HepG2 (cell line): ENCODE results near the gene TRIM9. TPM values are rescaled to one million over a fixed set of nuclear protein-coding genes. Genes with fewer than 3 reads are reported as not detected.

ENCODE experiments used
- ATF1 ChIP-seq: IDR thresholded peaks from 2 replicates; pipeline ENCODE4 v1.6.1; 2016; ENCODE audit warnings: mild to moderate bottlenecking, control low read depth
- BCL6 ChIP-seq: IDR thresholded peaks from 2 replicates; pipeline ENCODE4 v1.6.1; 2016; ENCODE audit warnings: missing genetic modification reagents, missing compliant biosample characterization
- BRF2 ChIP-seq: sonication (generic); formaldehyde crosslinking; IDR thresholded peaks from 2 replicates; pipeline ENCODE4 v1.8.1; 2022; ENCODE audit warnings: mild to moderate bottlenecking, missing genetic modification reagents
- CCAR2 ChIP-seq: fragments of 200-400 bp; formaldehyde crosslinking; optimal IDR thresholded peaks from 2 replicates; pipeline ENCODE3; 2018; ENCODE audit warnings: low read depth, mild to moderate bottlenecking, low read length, moderate library complexity
- CHD4 ChIP-seq: fragments of 200-600 bp; sonication (generic); IDR thresholded peaks from 2 replicates; pipeline ENCODE4 v1.7.0; 2017; ENCODE audit warnings: mild to moderate bottlenecking, low read length, borderline replicate concordance
- ELF3 ChIP-seq: IDR thresholded peaks from 2 replicates; pipeline ENCODE4 v1.6.1; 2016; ENCODE audit warnings: missing genetic modification reagents, missing compliant biosample characterization
- FOSL2 ChIP-seq: sonication (generic); formaldehyde crosslinking; IDR thresholded peaks from 2 replicates; pipeline ENCODE4 v1.4.0; 2020; ENCODE audit warnings: missing genetic modification reagents
- GATAD2A ChIP-seq: IDR thresholded peaks from 2 replicates; pipeline ENCODE4 v1.6.1; 2016
- GFI1 ChIP-seq: sonication (generic); formaldehyde crosslinking; IDR thresholded peaks from 2 replicates; pipeline ENCODE4 v1.5.0; 2020; ENCODE audit warnings: missing genetic modification reagents, mild to moderate bottlenecking, borderline replicate concordance
- HNF4G ChIP-seq, 2 experiments: sonication (generic) in 1 of 2; formaldehyde crosslinking in 1 of 2; IDR thresholded peaks; 2 replicates each; pipeline versions ENCODE4 v1.4.0 to v1.6.1; 2011 to 2020; ENCODE audit warnings: borderline replicate concordance in 2 of 2, low read depth in 2 of 2, mild to moderate bottlenecking in 2 of 2, low read length in 1 of 2, missing genetic modification reagents in 1 of 2, moderate library complexity in 1 of 2
- HNRNPK ChIP-seq: fragments of 200-400 bp; formaldehyde crosslinking; IDR thresholded peaks from 2 replicates; pipeline ENCODE4 v1.6.1; 2018; ENCODE audit warnings: low read length, low read depth, moderate library complexity, mild to moderate bottlenecking; ENCODE audit not compliant: poor library complexity, severe bottlenecking
- KAT8 ChIP-seq: IDR thresholded peaks from 2 replicates; pipeline ENCODE4 v1.6.1; 2016; ENCODE audit warnings: missing genetic modification reagents, missing compliant biosample characterization
- MED1 ChIP-seq: sonication (generic); formaldehyde crosslinking; IDR thresholded peaks from 2 replicates; pipeline ENCODE4 v1.4.0; 2020; ENCODE audit warnings: missing genetic modification reagents
- MIER3 ChIP-seq: IDR thresholded peaks from 2 replicates; pipeline ENCODE4 v1.6.1; 2016; ENCODE audit warnings: missing compliant biosample characterization, borderline replicate concordance
- NFIC ChIP-seq: IDR thresholded peaks from 2 replicates; pipeline ENCODE4 v1.6.1; 2012; ENCODE audit warnings: mild to moderate bottlenecking, low read length, inconsistent platforms
- NR2F6 ChIP-seq, 2 experiments: IDR thresholded peaks; 2 replicates each; pipeline ENCODE4 v1.6.1; 2016; ENCODE audit warnings: antibody characterized with exemption in 1 of 2, mild to moderate bottlenecking in 1 of 2
- PHB2 ChIP-seq: fragments of 450-650 bp; IDR thresholded peaks from 2 replicates; pipeline ENCODE4 v1.6.1; 2018; ENCODE audit not compliant: partially characterized antibody
- POLR2AphosphoS5 ChIP-seq: IDR thresholded peaks from 2 replicates; pipeline ENCODE4 v1.6.1; 2012; ENCODE audit warnings: low read depth, low read length
- PRDM15 ChIP-seq: sonication (generic); formaldehyde crosslinking; IDR thresholded peaks from 2 replicates; pipeline ENCODE4 v1.4.0; 2020; ENCODE audit warnings: missing genetic modification reagents
- SATB2 ChIP-seq: sonication (generic); formaldehyde crosslinking; IDR thresholded peaks from 2 replicates; pipeline ENCODE4 v1.5.0; 2020; ENCODE audit warnings: missing genetic modification reagents
- SKI ChIP-seq: fragments of 450-650 bp; IDR thresholded peaks from one replicate; pipeline ENCODE4 v1.6.1; 2018; ENCODE audit warnings: mild to moderate bottlenecking; ENCODE audit not compliant: partially characterized antibody
- TBX2 ChIP-seq: sonication (generic); formaldehyde crosslinking; IDR thresholded peaks from 2 replicates; pipeline ENCODE4 v1.5.0; 2020; ENCODE audit warnings: missing genetic modification reagents, mild to moderate bottlenecking, borderline replicate concordance
- YEATS2 ChIP-seq: sonication (generic); formaldehyde crosslinking; IDR thresholded peaks from 2 replicates; pipeline ENCODE4 v1.4.0; 2020; ENCODE audit warnings: missing genetic modification reagents, borderline replicate concordance
- ZC3H13 ChIP-seq: sonication (generic); formaldehyde crosslinking; IDR thresholded peaks from 2 replicates; pipeline ENCODE4 v1.8.1; 2023; ENCODE audit warnings: mild to moderate bottlenecking, missing genetic modification reagents, moderate library complexity
- ZC3H4 ChIP-seq: sonication (generic); formaldehyde crosslinking; IDR thresholded peaks from 2 replicates; pipeline ENCODE4 v1.4.0; 2020; ENCODE audit warnings: missing genetic modification reagents, borderline replicate concordance
- ZNF33B ChIP-seq: sonication (generic); formaldehyde crosslinking; IDR thresholded peaks from 2 replicates; pipeline ENCODE4 v1.5.1; 2020; ENCODE audit warnings: mild to moderate bottlenecking, missing genetic modification reagents
- ZNF737 ChIP-seq: sonication (generic); formaldehyde crosslinking; IDR thresholded peaks from 2 replicates; pipeline ENCODE4 v1.5.0; 2020; ENCODE audit warnings: missing genetic modification reagents, mild to moderate bottlenecking, borderline replicate concordance
- polyA plus RNA-seq, 8 experiments: library from polyadenylated mRNA; depleted of rRNA in 3 of 8; stranded (reverse) in 7 of 8; unstranded in 1 of 8; fragments of >200 nt; fragmentation: Illumina TruSeq in 4 of 8; extraction: Trizol in 4 of 8; gene quantifications; 2 replicates each; pipeline versions ENCODE4 v1.2.1 to v1.2.3, GENCODE V29; 2011 to 2016; ENCODE audit warnings: low read depth in 4 of 8, missing spikeins in 1 of 8, mixed read lengths in 1 of 8; ENCODE audit not compliant: insufficient read depth in 1 of 8
- total RNA-seq, 5 experiments: library from RNA; depleted of rRNA; stranded (reverse); fragments of >200 nt; fragmentation: Illumina TruSeq; extraction: Trizol; gene quantifications; 2 replicates each; pipeline ENCODE4 v1.2.3, GENCODE V29; 2016; ENCODE audit warnings: low read depth in 1 of 5

Gene TRIM9
- total and polyA plus RNA-seq, 2 of the 13 experiments (the other 11 are each of a cell fraction or from before 2014, with no cell fraction given), result 0.04 to 0.07 TPM

- TF ChIP-seq PRDM15, result 0 out of 2 replicates have a peak, but pooled peaks have one; percentile 13
- peak; percentile 55 for TF ChIP-seq TBX2 (CRISPR knock-in tag)
- TF ChIP-seq GATAD2A (CRISPR knock-in tag), result peak; percentile 65
- TF ChIP-seq MIER3, result no peak
- no peak for TF ChIP-seq BRF2
- TF ChIP-seq POLR2AphosphoS5, result peak; percentile 55
- peak; percentile 35; the same call in 1 of the 2 replicates for TF ChIP-seq HNF4G (IDR thresholded peaks at IDR 0.05; ENCODE audit: borderline replicate concordance, low read depth, low read length)
- 0 out of 2 replicates have a peak, but pooled peaks have one; percentile 32 for TF ChIP-seq HNF4G (CRISPR knock-in tag; IDR thresholded peaks at IDR 0.05; ENCODE audit: borderline replicate concordance, low read depth)
- TF ChIP-seq ZC3H13 (CRISPR knock-in tag), result peak; percentile 29; the same call in 1 of the 2 replicates
- TF ChIP-seq CCAR2, result peak; percentile 19
- peak; percentile 65 for TF ChIP-seq FOSL2
- 0 out of 2 replicates have a peak, but pooled peaks have one; percentile 36 for TF ChIP-seq KAT8 (CRISPR knock-in tag)
- no peak for TF ChIP-seq PHB2
- no peak for TF ChIP-seq BCL6 (CRISPR knock-in tag)
- peak; percentile 45; the same call in 1 of the 2 replicates for TF ChIP-seq NFIC
- peak; percentile 18 for TF ChIP-seq MED1 (CRISPR knock-in tag)
- TF ChIP-seq YEATS2 (CRISPR knock-in tag), result no peak
- no peak for TF ChIP-seq GFI1 (CRISPR knock-in tag)
- peak; percentile 56 for TF ChIP-seq SKI
- 0 out of 2 replicates have a peak, but pooled peaks have one; percentile 42 for TF ChIP-seq SATB2 (CRISPR knock-in tag)
- no peak for TF ChIP-seq ZNF33B (CRISPR knock-in tag)
- TF ChIP-seq ATF1 (CRISPR knock-in tag), result peak; percentile 53; the same call in 1 of the 2 replicates
- TF ChIP-seq ELF3 (CRISPR knock-in tag), result peak; percentile 51; the same call in 1 of the 2 replicates
- no peak; the same call in 1 of the 2 replicates for TF ChIP-seq NR2F6 (IDR thresholded peaks at IDR 0.05)
- TF ChIP-seq NR2F6 (CRISPR knock-in tag; IDR thresholded peaks at IDR 0.05), result peak; percentile 36
- peak; percentile 37; the same call in 1 of the 2 replicates for TF ChIP-seq CHD4
- no peak for TF ChIP-seq ZNF737 (CRISPR knock-in tag)
- TF ChIP-seq HNRNPK, result peak; percentile 20
- peak; percentile 23; the same call in 1 of the 2 replicates for TF ChIP-seq ZC3H4 (CRISPR knock-in tag)
These were observed 150.1 kb downstream of the TRIM9 start (continued) for GRCh38 chr14:50944647-50945413.
